ENCODE data around the gene PHF20.

- TF ChIP-seq CTCF (IDR thresholded peaks at IDR 0.05) (no peak), POLR2A (IDR thresholded peaks at IDR 0.05) (no peak)
These were observed 61.4 kb downstream of the PHF20 start for GRCh38 chr20:35833241-35833640.
